CD4-positive, CD25-positive, alpha-beta regulatory T cell (primary cell): Measurements from ENCODE around the gene SPEM1. TPM values are rescaled to one million over a fixed set of nuclear protein-coding genes. Genes with fewer than 3 reads are reported as not detected.

Source experiments
- ATAC-seq, 2 donors: fragments of 150-1000 bp; cut with Tn5 transposase; one replicate each; pipeline ENCODE4 v1.10.0; 2021; ENCODE audit warnings: low read depth in 2 of 2, moderate number of reproducible peaks in 2 of 2, moderate library complexity in 1 of 2
- DNase-seq, 3 donors: peaks; one replicate each; pipeline versions ENCODE4 v3.0.0 to v3.0.0-alpha.2; 2012 to 2022; ENCODE audit warnings: mixed read lengths in 1 of 3
- H3K27ac ChIP-seq: one replicate; pipeline ENCODE4 v1.7.0; 2013; ENCODE audit warnings: mild to moderate bottlenecking, low read length; ENCODE audit not compliant: insufficient read depth, poor library complexity, severe bottlenecking
- H3K27me3 ChIP-seq: one replicate; pipeline ENCODE4 v1.7.0; 2013; ENCODE audit warnings: low read length; ENCODE audit not compliant: control insufficient read depth, insufficient read depth
- H3K36me3 ChIP-seq: one replicate; pipeline ENCODE4 v1.7.0; 2013; ENCODE audit warnings: mild to moderate bottlenecking, low read length, moderate library complexity; ENCODE audit not compliant: control insufficient read depth, insufficient read depth
- H3K4me1 ChIP-seq: 2 replicates; pipeline ENCODE4 v1.7.0; 2013; ENCODE audit warnings: mild to moderate bottlenecking, low read length; ENCODE audit not compliant: insufficient read depth, control insufficient read depth, poor library complexity, severe bottlenecking
- H3K4me3 ChIP-seq: one replicate; pipeline ENCODE4 v1.7.0; 2013; ENCODE audit warnings: low read depth, mild to moderate bottlenecking, low read length, moderate library complexity
- H3K9me3 ChIP-seq, 2 experiments: 1 replicate in 1 of 2; 2 replicates in 1 of 2; pipeline ENCODE4 v1.7.0; 2013; ENCODE audit warnings: low read length in 2 of 2, mild to moderate bottlenecking in 1 of 2, moderate library complexity in 1 of 2; ENCODE audit not compliant: control insufficient read depth in 2 of 2
- H3K27ac Mint-ChIP-seq, 3 donors: one replicate each; pipeline ENCODE4 v1.8.0; 2020 to 2022; ENCODE audit warnings: mild to moderate bottlenecking in 3 of 3, mixed read lengths in 3 of 3, moderate library complexity in 2 of 3
- H3K27me3 Mint-ChIP-seq: one replicate; pipeline ENCODE4 v1.8.0; 2022; ENCODE audit warnings: mild to moderate bottlenecking, mixed read lengths
- H3K36me3 Mint-ChIP-seq: one replicate; pipeline ENCODE4 v1.8.0; 2020; ENCODE audit warnings: mixed read lengths
- H3K4me1 Mint-ChIP-seq, 4 donors: one replicate each; pipeline ENCODE4 v1.8.0; 2020 to 2022; ENCODE audit warnings: mixed read lengths in 4 of 4, mild to moderate bottlenecking in 1 of 4
- H3K4me3 Mint-ChIP-seq, 4 donors: one replicate each; pipeline ENCODE4 v1.8.0; 2020 to 2022; ENCODE audit warnings: mild to moderate bottlenecking in 4 of 4, mixed read lengths in 4 of 4, moderate library complexity in 3 of 4
- H3K9me3 Mint-ChIP-seq, 7 donors: one replicate each; pipeline ENCODE4 v1.8.0; 2020 to 2022; ENCODE audit warnings: mixed read lengths in 7 of 7, mild to moderate bottlenecking in 3 of 7, moderate library complexity in 2 of 7
- polyA plus RNA-seq, 4 donors: library from polyadenylated mRNA; unstranded; fragments of 300-500 nt; fragmentation: Illumina TruSeq; gene quantifications; one replicate each; pipeline ENCODE4 v1.2.3, GENCODE V29; 2021
- total RNA-seq: library from RNA; stranded (reverse); gene quantifications from one replicate; pipeline ENCODE4 v1.2.3, GENCODE V29; 2022

Gene SPEM1
- total and polyA plus RNA-seq, 5 donors from 2014 or later = not detected

DNA sequence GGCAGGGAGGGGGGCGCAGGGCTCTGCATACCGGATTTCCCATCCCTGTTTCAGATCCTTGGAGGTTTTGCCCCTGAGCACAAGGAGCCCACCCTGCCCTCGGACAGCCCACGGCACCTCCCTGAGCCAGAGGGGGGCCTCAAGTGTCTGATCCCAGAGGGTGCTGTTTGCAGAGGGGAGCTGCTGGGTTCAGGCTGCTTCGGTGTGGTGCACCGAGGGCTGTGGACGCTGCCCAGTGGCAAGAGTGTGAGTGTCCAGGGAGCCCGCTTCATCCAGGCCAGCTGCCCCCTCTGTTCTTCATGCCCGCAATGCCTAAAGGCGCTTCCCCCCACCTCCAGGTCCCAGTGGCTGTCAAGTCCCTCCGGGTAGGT, 36.8 kb upstream of the SPEM1 start:
- Histone ChIP-seq H3K4me1 (peaks cover 19% of the 10 kb centered on the region), H3K27ac (peak overlapping the region; percentile 85), H3K4me3 (no peak overlapping the region), H3K9me3 (peaks cover 3 to 5% of the 10 kb centered on the region in 2 experiments), H3K27me3 (peaks cover 18% of the 10 kb centered on the region), H3K36me3 (peaks cover 5% of the 10 kb centered on the region)
- ATAC-seq (no peak), DNase-seq (no peak)
- Mint-ChIP-seq H3K4me1 (peaks cover 0 to 35% (median 9%) of the 10 kb centered on the region in 4 donors), H3K9me3 (peaks cover 0 to 3% (median 1%) of the 10 kb centered on the region in 7 donors), H3K27ac (no peak overlapping the region), H3K36me3 (no peaks in the 10 kb centered on the region), H3K27me3 (peaks cover 26% of the 10 kb centered on the region), H3K4me3 (peak overlapping the region in 3 of 4 donors; percentile 84 to 88 (median 85))

DNA sequence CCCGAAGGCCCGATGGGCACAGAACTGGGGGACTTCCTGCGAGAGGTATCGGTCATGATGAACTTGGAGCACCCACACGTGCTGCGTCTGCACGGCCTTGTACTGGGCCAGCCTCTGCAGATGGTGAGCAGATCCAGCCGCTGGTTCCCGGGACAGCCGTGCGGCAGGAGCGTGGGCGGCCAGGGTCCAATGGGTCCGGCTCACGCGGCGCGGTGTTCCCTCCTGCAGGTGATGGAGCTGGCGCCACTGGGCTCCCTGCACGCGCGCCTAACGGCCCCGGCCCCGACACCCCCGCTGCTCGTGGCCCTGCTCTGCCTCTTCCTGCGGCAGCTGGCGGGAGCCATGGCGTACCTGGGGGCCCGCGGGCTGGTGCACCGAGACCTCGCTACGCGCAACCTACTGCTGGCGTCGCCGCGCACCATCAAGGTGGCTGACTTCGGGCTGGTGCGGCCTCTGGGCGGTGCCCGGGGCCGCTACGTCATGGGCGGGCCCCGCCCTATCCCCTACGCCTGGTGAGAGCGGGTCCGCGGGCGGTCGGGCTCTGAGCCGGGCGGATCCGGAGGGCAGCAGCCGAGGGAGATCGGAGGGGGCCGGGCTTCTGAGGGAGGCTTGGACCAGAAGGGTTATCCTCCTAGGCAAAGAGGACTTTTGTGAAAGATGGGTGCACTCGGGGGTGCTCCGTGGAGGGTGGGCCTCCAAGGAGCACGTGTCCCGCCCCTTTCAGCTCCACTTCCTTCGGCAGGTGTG, 36.2 kb upstream of the SPEM1 start:
- Mint-ChIP-seq H3K4me3 (peak overlapping the region; percentile 78 to 88 (median 84)), H3K4me1 (peaks cover 0 to 35% (median 9%) of the 10 kb centered on the region in 4 donors), H3K9me3 (peaks cover 0 to 3% (median 1%) of the 10 kb centered on the region in 7 donors), H3K27ac (peak overlapping the region in 2 of 3 donors; percentile 81 to 88), H3K36me3 (no peaks in the 10 kb centered on the region), H3K27me3 (peaks cover 25% of the 10 kb centered on the region)
- Histone ChIP-seq H3K27ac (peak overlapping the region; percentile 85), H3K36me3 (peaks cover 10% of the 10 kb centered on the region), H3K4me3 (peak overlapping the region; percentile 37), H3K9me3 (peaks cover 3 to 5% of the 10 kb centered on the region in 2 experiments), H3K27me3 (peaks cover 18% of the 10 kb centered on the region), H3K4me1 (peaks cover 19% of the 10 kb centered on the region)
- DNase-seq (peak; percentile 78 to 90 (median 86)), ATAC-seq (peak; percentile 96 to 98)

DNA sequence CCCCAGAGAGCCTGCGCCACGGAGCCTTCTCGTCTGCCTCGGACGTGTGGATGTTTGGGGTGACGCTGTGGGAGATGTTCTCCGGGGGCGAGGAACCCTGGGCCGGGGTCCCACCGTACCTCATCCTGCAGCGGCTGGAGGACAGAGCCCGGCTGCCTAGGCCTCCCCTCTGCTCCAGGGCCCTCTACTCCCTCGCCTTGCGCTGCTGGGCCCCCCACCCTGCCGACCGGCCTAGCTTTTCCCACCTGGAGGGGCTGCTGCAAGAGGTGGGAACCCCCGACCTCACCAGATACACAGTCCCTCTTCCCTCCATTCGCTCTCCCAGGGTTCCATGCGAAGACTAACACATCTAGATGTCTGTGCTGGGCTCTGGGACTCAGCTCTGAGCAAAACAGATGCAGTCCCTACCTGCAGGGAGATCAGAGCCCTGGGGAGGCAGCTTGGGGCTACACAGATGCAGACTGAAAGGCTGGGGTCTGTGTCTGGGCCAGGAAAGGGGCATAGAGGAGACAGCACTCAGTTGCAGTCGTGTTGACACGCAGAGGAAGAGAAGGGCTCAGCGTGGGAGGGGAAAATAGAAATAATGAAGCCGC, 35.5 kb upstream of the SPEM1 start:
- H3K4me3 ChIP-seq = peak overlapping the region; percentile 37
- peaks cover 20% of the 10 kb centered on the region for H3K4me1 ChIP-seq
- peaks cover 14% of the 10 kb centered on the region for H3K27me3 ChIP-seq
- H3K27me3 Mint-ChIP-seq = peaks cover 18% of the 10 kb centered on the region
- H3K27ac Mint-ChIP-seq = peak overlapping the region; percentile 81 to 91 (median 88)
- DNase-seq (no peak), ATAC-seq (no peak)
- H3K36me3 Mint-ChIP-seq = peaks cover 4% of the 10 kb centered on the region
- peaks cover 16% of the 10 kb centered on the region for H3K36me3 ChIP-seq
- H3K4me1 Mint-ChIP-seq = peaks cover 2 to 39% (median 9%) of the 10 kb centered on the region in 4 donors
- no peaks in the 10 kb centered on the region for H3K9me3 ChIP-seq
- peak overlapping the region; percentile 78 to 88 (median 84) for H3K4me3 Mint-ChIP-seq
- H3K27ac ChIP-seq = peak overlapping the region; percentile 85
- H3K9me3 Mint-ChIP-seq = peaks cover 0 to 1% (median 0%) of the 10 kb centered on the region in 7 donors

DNA sequence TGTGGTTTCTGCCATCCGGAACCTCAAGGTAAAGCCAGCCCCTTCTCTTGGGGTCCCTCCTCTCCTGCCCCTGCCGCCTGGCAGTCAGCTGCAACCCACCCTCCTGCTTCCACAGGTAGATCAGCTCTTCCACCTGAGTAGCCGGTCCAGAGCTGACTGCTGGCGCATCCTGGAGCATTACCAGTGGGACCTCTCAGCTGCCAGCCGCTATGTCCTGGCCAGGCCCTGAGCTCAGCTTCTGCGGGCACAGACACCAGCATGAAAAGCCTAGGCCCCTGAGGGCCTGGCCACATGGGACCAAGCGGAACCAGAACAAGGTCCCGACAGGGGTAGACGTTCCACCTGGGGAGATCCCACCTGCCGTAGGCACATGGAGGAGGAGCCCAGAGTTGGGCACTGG, 31.3 kb upstream of the SPEM1 start:
- peaks cover 44% of the 10 kb centered on the region for H3K36me3 ChIP-seq
- DNase-seq (no peak), ATAC-seq (no peak)
- H3K4me1 Mint-ChIP-seq = peaks cover 4 to 49% (median 19%) of the 10 kb centered on the region in 4 donors
- no peaks in the 10 kb centered on the region for H3K9me3 ChIP-seq
- peaks cover 49% of the 10 kb centered on the region for H3K4me1 ChIP-seq
- peaks cover 5% of the 10 kb centered on the region for H3K27me3 Mint-ChIP-seq
- no peaks in the 10 kb centered on the region for H3K27me3 ChIP-seq
- H3K27ac ChIP-seq = no peak overlapping the region
- peaks cover 17% of the 10 kb centered on the region for H3K36me3 Mint-ChIP-seq
- H3K4me3 ChIP-seq = no peak overlapping the region
- H3K27ac Mint-ChIP-seq = no peak overlapping the region
- H3K9me3 Mint-ChIP-seq = no peaks in the 10 kb centered on the region
- no peak overlapping the region for H3K4me3 Mint-ChIP-seq

- ATAC-seq (no peak), DNase-seq (no peak)
- H3K27ac Mint-ChIP-seq = no peak overlapping the region
- H3K9me3 ChIP-seq = no peaks in the 10 kb centered on the region
- no peaks in the 10 kb centered on the region for H3K9me3 Mint-ChIP-seq
- H3K27ac ChIP-seq = no peak overlapping the region
- H3K27me3 ChIP-seq = no peaks in the 10 kb centered on the region
- H3K4me1 ChIP-seq = peaks cover 45% of the 10 kb centered on the region
- peaks cover 3 to 49% (median 19%) of the 10 kb centered on the region in 4 donors for H3K4me1 Mint-ChIP-seq
- no peak overlapping the region for H3K4me3 ChIP-seq
- peaks cover 5% of the 10 kb centered on the region for H3K27me3 Mint-ChIP-seq
- H3K36me3 Mint-ChIP-seq = peaks cover 17% of the 10 kb centered on the region
- peaks cover 44% of the 10 kb centered on the region for H3K36me3 ChIP-seq
- H3K4me3 Mint-ChIP-seq = peak overlapping the region in 2 of 4 donors; percentile 38 to 80
Measured at GRCh38 chr17:7389924-7390910, 29.9 kb upstream of the SPEM1 start.

GRCh38 chr17:7391307-7391706, 28.8 kb upstream of the SPEM1 start:
- Histone ChIP-seq H3K4me3 (no peak overlapping the region), H3K9me3 (no peaks in the 10 kb centered on the region), H3K27me3 (no peaks in the 10 kb centered on the region), H3K4me1 (peaks cover 46% of the 10 kb centered on the region), H3K36me3 (peaks cover 44% of the 10 kb centered on the region), H3K27ac (no peak overlapping the region)
- ATAC-seq = no peak
- peak overlapping the region in 1 of 3 donors; percentile 31 for H3K27ac Mint-ChIP-seq
- DNase-seq = no peak
- no peaks in the 10 kb centered on the region for H3K9me3 Mint-ChIP-seq
- H3K27me3 Mint-ChIP-seq = peaks cover 5% of the 10 kb centered on the region
- peaks cover 3 to 48% (median 21%) of the 10 kb centered on the region in 4 donors for H3K4me1 Mint-ChIP-seq
- peaks cover 17% of the 10 kb centered on the region for H3K36me3 Mint-ChIP-seq
- peak overlapping the region; percentile 56 to 92 (median 82) for H3K4me3 Mint-ChIP-seq
